HG02642 (cell line): Measurements from ENCODE around the gene MAP4K5.

Source experiments
- ATAC-seq: cut with Tn5 transposase; IDR thresholded peaks from one replicate; pipeline ENCODE4 v1.9.1; 2021; ENCODE audit warnings: mild to moderate bottlenecking; ENCODE audit not compliant: unreplicated experiment, poor library complexity

The MAP4K5 gene

GRCh38 chr14:50488521-50488920, 43.8 kb downstream of the MAP4K5 start:
- no peak for ATAC-seq

DNA sequence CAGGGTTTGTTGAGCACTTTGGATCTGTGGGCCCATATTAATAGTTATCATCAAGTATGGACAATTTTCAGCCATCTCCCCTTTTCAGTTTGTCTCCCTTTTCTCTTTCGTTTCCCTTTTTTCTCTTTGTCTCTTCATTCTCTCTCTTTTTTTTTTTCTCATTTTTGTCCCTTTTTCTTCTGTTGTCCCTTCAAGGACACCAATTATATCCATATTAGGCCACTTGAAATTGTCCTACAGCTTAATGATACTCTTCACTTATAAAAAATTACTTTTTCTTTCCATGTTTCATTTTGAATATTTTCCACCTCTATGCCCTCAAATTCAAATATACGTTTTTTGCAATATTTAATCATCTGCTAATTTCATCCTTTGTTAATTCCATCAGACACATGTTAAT, 53.3 kb downstream of the MAP4K5 start:
- no peak for ATAC-seq

- ATAC-seq = no peak
These were observed 54.6 kb downstream of the MAP4K5 start for GRCh38 chr14:50477760-50478159.

GRCh38 chr14:50476134-50476533, 56.2 kb downstream of the MAP4K5 start:
- ATAC-seq = no peak

- no peak for ATAC-seq
These were observed 56.9 kb downstream of the MAP4K5 start for GRCh38 chr14:50475460-50475859.

DNA sequence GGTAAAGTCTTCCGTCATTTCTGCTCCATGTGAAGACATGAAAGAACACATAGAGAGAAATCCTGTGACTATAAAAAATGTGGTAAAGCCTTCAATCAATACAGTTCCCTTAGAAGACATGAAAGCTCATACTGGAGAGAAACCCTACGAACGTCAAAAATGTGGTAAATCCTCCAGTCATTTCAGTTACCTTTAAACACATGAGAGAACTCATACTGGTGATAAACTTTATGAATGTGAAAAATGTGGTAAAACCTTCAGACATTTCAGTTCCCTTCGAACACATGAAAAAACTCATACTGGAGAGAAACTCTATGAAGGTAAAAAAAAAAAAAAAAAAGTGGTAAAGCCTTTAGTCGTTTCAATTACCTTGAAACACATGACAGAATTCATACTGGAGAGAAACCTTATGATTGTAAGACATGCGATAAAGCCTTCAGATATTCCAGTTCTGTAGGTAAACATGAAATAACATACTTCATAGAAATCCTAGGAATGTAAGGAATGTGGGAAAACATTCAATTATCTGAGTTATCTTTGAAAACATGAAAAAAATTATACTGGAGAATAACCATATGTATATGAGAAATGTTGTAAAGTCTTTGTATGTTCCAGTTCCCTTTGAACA, 60.4 kb downstream of the MAP4K5 start:
- no peak for ATAC-seq

GRCh38 chr14:50469982-50470381, 62.4 kb downstream of the MAP4K5 start:
- no peak for ATAC-seq

- ATAC-seq = no peak
These were observed 70.3 kb downstream of the MAP4K5 start for GRCh38 chr14:50462111-50462510.

GRCh38 chr14:50453869-50454268, 78.5 kb downstream of the MAP4K5 start:
- no peak for ATAC-seq

DNA sequence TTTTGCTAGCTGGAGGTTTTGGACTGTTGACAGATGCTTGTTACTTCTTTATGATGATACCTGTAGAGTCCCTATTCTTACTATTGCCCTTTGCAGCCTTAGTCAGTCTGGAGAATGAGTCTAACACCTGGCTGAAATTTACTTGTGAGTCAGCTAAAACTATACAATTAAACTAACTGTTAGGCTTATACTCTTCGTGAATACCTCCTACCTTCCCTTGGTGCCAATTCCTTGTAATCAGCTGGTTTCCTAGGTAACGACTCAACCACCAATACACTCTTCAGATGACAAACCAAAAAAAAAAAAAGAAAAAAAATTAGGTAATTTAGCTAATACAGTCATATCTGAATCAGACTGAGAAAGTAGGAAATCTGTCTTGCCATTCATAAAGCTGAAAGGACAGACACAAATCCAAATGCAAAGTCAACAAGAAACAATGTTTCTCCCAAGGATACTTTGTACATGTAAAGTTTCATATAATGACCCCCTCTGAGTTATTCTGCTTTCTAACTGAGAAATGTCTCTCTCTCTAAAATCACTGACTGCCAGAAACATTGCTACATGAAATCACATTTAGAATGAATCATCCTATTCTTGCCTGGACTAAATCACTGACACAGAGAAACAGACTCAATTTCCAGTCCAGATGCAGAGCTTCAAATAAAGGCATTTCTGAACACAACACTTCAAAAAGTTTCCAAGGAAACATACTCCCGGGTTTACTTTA, 79.2 kb downstream of the MAP4K5 start:
- ATAC-seq = no peak

DNA sequence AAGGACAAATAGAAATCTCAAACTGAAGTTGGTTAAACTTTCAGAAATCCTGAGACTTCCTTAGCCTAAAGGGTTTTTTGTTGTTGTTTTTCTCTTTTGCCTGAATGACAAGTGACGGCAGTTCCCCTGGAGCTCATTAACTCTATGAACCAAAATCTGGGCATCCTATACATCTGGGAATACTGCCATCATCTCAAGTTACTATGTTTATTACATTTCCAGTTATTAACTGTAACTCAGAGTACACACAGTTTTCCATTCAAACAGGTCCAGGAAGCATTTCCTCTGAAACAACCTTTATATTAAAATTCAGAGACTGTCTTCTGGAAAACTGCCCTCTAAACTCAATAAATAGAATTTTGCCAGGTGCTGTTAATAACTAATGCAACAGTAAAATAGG, 80.1 kb downstream of the MAP4K5 start:
- no peak for ATAC-seq

DNA sequence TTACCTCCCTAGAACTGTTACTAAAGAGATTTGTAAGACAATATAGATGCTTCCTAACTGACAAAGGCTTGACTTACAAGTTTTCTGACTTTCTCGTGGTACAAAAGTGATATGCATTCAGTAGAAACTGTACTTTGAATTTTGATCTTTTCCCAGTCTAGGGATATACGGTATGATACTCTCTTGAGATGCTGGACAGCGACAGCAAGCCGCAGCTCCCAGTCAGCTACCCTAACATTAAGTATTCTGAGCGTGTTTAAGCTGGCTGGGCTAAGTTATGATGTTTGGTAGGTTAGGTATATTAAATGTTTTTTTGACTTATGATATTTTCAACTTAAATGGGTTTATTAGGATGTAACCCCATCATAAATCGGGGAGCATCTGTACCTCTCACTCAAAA, 80.5 kb downstream of the MAP4K5 start:
- ATAC-seq = no peak

- no peak for ATAC-seq
These were observed 84.9 kb downstream of the MAP4K5 start for GRCh38 chr14:50447461-50447860.

- no peak for ATAC-seq
These were observed 97.8 kb downstream of the MAP4K5 start for GRCh38 chr14:50434528-50434927.

DNA sequence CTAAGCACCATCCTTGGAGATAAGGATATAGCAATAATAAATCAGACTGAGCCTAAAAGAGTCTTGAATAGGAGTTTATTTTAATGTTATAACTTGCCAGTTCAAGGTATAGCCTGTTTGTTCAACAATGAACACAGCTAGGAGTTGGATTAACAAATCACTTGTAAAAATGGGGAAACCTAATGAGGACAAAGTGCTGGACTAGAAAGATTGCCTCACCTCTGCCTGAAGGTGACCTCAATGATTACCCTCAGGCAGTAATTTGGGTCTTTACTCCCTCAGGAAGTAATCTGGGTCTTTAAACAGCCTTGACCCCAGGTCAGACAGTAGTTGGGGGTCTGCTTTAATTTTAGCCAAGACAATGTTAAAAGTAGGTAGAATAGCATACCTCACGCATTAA, 100.2 kb downstream of the MAP4K5 start:
- ATAC-seq = no peak

GRCh38 chr14:50425816-50426215, 106.6 kb downstream of the MAP4K5 start:
- no peak for ATAC-seq

DNA sequence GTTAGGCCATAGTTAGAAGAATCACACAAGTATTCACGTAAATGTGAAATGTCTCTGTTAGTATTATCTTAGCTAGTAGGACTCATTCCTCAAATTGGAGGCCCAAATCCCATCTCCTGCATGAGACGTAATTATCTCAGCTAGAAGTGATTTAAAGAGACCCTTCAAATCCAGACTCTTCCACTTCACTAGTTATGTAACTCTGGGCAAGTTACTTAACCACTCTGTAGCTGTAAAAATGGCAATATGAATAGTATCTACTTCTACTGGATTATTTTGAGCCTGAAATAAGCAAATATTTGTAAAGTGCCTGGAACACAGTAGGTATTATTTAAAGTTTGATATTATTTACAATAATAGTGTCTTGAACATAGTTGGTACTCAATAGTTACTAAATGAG, 107.3 kb downstream of the MAP4K5 start:
- no peak for ATAC-seq

- ATAC-seq = no peak
These were observed 108.8 kb downstream of the MAP4K5 start for GRCh38 chr14:50423529-50423928.

GRCh38 chr14:50421499-50421898, 110.9 kb downstream of the MAP4K5 start:
- ATAC-seq = no peak

- no peak for ATAC-seq
These were observed 114.5 kb downstream of the MAP4K5 start for GRCh38 chr14:50417853-50418252.

- no peak for ATAC-seq
These were observed 121.4 kb downstream of the MAP4K5 start for GRCh38 chr14:50410921-50411320.

DNA sequence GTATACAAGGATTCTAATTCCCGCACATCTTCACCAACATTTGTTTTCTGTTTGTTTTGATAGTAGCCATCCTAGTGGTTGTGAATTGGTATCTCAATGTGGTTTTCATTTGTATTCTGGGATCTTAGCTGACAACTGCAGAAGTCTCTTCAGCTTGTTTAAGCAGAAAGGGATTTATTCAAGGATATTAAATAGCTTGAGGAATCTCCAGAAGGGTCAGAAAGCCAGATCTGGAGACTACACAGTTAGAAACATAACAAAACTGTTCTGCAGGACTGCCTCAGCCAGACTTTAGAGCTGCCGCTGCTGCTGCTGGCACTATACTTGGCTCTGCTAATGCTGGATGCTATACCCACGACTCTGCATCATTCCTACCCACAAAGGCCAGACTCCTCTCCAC, 122.3 kb downstream of the MAP4K5 start:
- ATAC-seq = no peak
